Stimulated activated CD4-positive, alpha-beta T cell treated with anti-CD3 and anti-CD28 coated beads, Interleukin-1b, Interleukin-23, amount 100 ng/mL, for 48 hours (primary cell): ENCODE data around the gene TM7SF3.
"Not testable (repeated sequence)": the region's sequence is repeated elsewhere in the genome, so short reads cannot be mapped to it uniquely, and the experiment has no call there.

ENCODE experiments used
- DNase-seq: peaks from one replicate; pipeline ENCODE4 v3.0.0-alpha.2; 2020

Gene TM7SF3

DNA sequence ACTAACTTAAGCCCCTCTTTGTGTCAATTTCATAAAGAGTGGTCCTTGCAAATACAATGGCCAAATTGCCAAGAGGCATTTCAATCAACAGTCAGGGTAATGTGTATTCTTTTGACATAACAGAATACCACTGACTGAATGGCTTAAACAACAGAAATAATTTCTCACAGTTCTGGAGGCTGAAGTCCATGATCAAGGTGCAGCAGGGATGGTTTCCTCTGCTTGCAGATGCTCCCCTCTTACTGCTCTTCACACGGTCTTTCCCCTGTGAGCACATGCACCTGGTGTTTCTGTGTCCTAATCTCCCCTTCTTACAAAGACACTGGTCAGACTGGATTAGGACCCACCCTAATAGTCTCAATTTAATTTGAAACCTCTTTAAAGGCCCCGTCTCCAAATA is 44.0 kb downstream of the TM7SF3 start:
- no peak for DNase-seq

DNA sequence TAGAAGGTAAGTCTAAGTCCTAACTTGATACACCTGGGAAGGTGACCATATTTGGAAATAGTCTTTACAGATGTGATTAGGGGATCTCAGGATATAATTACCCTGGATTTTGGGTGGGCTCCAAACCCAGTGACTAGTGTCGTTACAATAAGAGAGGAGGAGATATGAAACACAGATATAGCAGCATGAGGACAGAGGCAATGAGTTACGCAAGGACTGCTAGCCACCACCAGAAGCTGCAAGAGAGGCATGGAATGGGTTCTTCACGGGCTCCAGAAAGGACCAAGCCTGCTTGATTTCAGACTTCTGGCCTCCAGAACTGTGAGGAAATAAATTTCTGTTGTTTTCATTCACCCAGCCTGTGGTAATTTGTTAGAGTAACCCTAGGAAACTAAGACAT is 47.3 kb downstream of the TM7SF3 start:
- DNase-seq, result no peak

- no peak for DNase-seq
Measured at GRCh38 chr12:26963413-26963812, 50.8 kb downstream of the TM7SF3 start.

GRCh38 chr12:26961803-26962202 is 52.4 kb downstream of the TM7SF3 start:
- DNase-seq, result no peak

DNA sequence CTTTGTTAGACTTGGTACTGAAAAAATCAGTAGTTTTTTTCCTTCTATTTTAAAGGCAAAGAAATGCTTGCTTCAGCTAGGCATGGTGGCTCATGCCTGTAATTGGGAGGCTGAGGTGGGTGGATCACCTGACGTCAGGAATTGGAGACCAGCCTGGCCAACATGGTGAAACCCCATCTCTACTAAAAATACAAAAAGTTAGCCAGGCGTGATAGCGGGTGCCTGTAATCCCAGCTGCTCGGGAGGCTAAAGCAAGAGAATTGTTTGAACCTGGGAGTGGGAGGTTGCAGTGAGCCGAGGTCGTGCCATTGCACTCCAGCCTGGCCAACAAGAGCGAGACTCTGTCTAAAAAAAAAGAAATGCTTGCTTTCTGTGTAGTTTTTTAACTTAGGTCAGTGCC is 52.8 kb downstream of the TM7SF3 start:
- DNase-seq, result not testable (repeated sequence)

DNA sequence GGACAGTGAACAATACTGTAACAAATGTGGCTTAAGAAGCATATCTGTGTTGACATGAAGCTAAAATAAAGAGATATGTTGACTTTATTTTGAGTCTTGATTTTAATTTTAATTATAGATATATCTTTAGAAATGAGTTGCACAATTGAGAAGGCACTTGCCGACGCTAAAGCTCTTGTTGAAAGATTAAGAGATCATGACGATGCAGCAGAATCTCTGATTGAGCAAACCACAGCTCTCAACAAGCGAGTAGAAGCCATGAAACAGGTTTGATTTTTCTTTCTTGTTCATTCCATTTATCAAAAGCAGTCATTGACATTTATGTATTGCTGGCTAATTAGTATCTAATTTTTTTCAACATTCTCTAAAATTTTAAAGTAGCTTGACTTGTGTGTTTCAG is 60.2 kb downstream of the TM7SF3 start:
- no peak for DNase-seq

GRCh38 chr12:26953447-26953846 is 60.7 kb downstream of the TM7SF3 start:
- DNase-seq, result no peak

- DNase-seq, result no peak
Measured at GRCh38 chr12:26948309-26948708, 65.9 kb downstream of the TM7SF3 start.

GRCh38 chr12:26941215-26941594 is 73.0 kb downstream of the TM7SF3 start:
- DNase-seq, result no peak

DNA sequence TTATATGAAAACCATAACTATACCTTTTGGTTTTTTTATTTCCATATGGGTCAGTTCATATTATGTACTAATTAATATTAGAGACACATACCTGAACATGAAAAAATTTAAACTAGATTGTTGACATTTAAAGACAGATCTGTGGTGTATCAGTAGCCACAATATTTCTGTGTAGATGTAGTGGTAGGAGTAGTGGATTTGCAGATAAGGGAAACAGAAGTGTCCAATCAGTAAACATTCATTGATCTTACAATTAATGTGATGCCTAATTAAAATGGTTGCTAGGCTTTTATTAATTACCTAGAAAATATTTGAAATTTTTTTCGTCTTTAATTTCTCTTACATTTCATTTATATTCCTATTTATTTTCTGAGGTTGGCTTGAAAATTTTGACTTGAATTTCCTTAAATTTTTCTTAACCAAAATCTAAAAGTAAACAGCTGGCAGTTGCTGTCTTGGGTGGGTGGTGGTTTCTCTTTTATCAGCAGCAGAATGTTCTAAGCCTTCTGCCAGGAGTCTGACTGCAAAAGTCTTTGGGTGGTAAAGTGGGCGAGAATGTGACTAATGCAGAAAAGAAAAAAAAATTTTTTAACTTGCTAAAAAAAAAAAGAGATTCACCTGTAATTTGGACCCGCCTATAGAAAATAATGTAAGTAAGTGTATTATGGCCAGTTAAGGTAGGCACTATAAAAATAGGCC is 73.5 kb downstream of the TM7SF3 start:
- DNase-seq, result no peak

GRCh38 chr12:26939953-26940352 is 74.2 kb downstream of the TM7SF3 start:
- DNase-seq, result no peak

DNA sequence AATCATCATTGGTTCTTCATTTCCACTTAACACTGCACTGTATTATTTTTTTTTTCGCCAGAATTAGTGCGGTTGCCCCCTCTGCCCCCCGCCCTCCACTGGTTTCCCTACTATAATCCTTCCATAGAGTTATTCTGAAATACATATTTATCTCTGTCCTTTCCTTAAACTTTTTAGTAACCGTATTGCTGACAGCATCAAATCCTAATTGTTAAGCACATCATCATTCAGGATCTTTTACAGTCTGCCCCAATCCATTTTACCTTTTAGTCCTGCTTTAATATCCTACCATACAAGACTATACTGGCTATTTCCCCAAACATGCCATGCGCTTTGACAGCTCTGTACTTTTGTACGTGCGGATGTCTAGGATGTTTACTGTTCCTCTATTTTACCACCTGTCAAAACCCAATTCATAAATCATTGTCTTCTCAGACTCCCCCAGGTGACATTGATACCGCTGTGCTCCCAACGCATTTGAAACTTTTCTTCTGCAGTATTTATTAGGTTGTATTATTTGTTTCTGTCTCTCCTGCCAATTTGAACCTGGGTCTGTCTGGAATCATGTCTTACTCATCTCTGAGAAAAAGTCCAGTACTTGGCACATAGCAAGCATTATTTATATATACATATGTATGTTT is 74.9 kb downstream of the TM7SF3 start:
- no peak for DNase-seq

DNA sequence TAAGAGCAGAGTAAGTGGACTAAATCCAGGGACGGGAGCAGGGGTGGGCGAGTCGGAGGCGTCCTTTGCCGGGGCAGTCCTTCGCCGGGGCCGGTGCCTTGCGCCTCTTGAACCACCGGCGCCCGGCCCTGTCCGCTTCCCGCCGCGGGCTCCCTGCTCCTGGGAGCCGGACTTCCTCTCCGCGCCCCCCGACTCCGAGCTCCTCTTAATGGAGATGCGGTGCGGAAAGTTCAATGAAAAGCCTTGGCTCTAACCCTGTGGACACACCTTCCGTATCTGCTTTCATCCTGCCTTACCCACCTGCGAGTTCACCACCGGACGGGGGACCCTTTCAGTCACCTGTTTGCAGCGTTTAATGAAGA is 75.5 kb downstream of the TM7SF3 start:
- DNase-seq, result no peak

GRCh38 chr12:26937863-26938700 is 76.1 kb downstream of the TM7SF3 start, which contains the start of the genes FGFR1OP2 and INTS13:
TSS of gene FGFR1OP2 (plus strand) at chr12:26938470. CDS start at chr12:26954159, 15,689 bp downstream.
TSS of gene INTS13 (minus strand) at chr12:26937981. CDS start at chr12:26936803, 1,178 bp downstream.
- peak; percentile 97 for DNase-seq

DNA sequence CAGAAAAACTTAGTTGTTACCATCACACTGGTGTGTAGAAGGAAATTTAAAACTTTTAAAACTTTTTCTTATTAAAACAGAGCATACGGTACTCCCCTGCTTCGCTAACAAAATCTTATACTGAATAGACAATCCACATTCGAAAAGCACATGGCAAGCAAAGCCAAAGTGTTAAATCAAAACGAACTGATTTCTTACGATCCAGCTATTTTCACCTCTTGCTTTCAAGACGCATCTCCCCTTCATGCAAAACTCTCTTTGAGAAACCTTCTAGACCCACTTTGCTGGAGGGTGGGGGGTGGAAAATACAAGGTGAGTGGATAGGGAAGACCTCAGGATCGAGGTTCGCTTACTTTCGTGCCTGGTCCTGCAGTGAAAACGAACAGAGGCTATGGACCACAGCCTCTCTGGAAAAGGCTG is 76.7 kb downstream of the TM7SF3 start:
- no peak for DNase-seq

- no peak for DNase-seq
Measured at GRCh38 chr12:26936559-26937442, 77.4 kb downstream of the TM7SF3 start.

DNA sequence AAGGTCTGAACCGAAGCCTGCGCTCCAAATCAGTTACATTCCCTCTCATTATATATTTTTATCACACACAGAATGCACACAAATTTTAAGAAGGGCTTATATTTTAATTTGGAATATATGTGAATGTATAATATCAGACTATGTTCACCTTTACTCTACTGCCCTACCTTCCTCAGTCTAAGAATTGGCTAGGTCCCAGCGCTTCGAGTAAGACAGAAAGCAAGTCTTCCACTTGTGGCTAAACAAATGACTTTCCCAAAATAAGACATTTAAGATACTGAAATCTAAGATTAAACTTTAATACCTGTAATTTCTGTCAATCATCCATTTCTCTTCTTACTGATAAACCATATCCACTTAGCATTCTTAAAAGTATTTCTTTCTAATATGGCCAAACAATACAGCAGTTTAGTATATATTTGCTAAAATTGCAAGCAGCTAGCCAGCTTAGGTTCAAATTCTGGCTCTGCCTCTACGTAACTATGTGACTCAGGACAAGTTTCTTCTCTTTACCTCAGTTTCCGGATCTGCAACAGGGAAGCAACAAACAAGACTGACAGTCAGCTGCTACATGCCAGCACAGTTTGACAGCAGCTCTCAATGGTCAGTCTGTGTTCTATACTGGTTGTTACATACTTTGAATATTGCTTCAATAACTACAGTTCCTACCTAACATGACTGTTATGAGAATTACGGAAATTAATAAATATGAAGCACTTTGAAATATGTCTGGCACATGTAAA is 78.4 kb downstream of the TM7SF3 start:
- DNase-seq, result no peak

DNA sequence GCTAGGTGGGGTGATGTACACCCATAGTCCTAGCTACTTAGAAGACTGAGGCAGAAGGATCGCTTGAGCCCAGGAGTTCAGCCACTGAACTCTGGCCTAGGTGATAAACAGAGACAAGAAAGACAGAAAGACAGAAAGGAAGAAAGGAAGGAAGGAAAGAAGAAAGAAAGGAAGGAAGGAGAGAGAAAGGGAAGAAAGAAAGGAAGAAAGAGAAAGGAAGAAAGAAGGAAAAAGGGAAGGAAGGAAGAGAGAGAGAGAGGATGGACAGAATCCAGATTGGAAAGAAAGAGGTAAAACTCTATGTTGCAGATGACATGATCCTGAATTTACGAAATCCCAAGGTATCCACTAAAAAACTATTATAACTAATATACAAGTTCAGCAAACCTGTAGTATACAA is 84.6 kb downstream of the TM7SF3 start:
- no peak for DNase-seq

GRCh38 chr12:26928661-26929060 is 85.5 kb downstream of the TM7SF3 start:
- no peak for DNase-seq
